Measurements from ENCODE around the gene MAD1L1. TPM values are rescaled to one million over a fixed set of nuclear protein-coding genes. Genes with fewer than 3 reads are reported as not detected.

MAD1L1 gene
- total RNA-seq, 1 experiment from 2014 or later = 38.5 TPM

DNA sequence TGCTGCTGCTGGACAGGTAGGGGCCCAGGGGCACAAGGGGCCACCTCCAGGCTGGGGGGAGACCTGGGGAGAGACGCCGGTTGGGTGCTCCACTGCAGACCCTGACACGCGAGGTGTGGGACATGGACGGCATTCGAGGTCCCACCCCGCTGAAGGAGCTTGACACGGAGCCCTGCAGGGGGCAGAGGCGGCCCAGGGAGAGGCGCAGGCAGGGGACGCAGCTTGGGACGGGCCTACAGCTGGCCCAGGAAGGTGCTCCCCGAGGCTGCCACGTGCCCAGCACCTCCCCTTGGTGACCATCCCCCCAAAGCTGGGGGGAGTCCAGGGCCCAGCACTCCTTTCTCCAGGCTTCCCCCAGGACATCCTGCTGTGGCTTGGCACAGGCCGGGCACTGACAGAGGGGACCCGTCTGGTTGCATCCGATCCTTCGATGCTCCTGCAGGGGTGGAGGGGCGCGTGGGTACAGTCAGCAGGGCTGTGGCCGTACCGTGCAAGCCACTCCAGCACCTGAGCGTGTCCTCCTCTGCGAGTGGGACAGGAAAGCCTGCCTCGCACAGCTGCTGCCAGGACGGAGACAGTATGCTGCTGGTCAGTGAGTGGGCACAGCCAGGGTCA is 388.3 kb downstream of the MAD1L1 start:
- ATAC-seq (0 out of 2 replicates have a peak, but pooled peaks have one; percentile 41), DNase-seq (ENCODE audit: low read depth, low spot score) (no peak)
- Histone ChIP-seq H3K79me2 (ENCODE audit: insufficient read depth, low read length) (no peaks in the 10 kb centered on the region), H3K27me3 (ENCODE audit: insufficient read depth, low read length) (no peaks in the 10 kb centered on the region), H3K9ac (ENCODE audit: low read length) (no peak overlapping the region), H3K27ac (ENCODE audit: low read depth, low read length) (no peak overlapping the region), H2AFZ (ENCODE audit: low read depth, low read length, poor library complexity, severe bottlenecking) (no peak overlapping the region), H3K9me2 (ENCODE audit: insufficient read depth) (no peaks in the 10 kb centered on the region), H3K36me3 (ENCODE audit: control insufficient read depth in 1 of 2, insufficient read depth in 2 of 2, low read length in 2 of 2) (no peaks in the 10 kb centered on the region), H3K4me1 (ENCODE audit: control insufficient read depth in 1 of 2, insufficient read depth in 2 of 2, low read length in 2 of 2) (no peaks in the 10 kb centered on the region), H3K4me2 (ENCODE audit: low read length) (no peak overlapping the region), H3K4me3 (replicated peaks in 1 of 2; ENCODE audit: low read depth in 1 of 2, low read length in 2 of 2) (no peak overlapping the region), H4K20me1 (ENCODE audit: insufficient read depth) (no peaks in the 10 kb centered on the region), H3K9me3 (ENCODE audit: control insufficient read depth in 1 of 2, insufficient read depth in 1 of 2, low read depth in 1 of 2, low read length in 2 of 2) (no peaks in the 10 kb centered on the region)
- ChIA-PET CTCF (no interaction called here), RAD21 (ENCODE audit: low non-redundant PET in 1 of 2, low total read pairs in 2 of 2, uncharacterized antibody in 2 of 2, unreplicated experiment in 2 of 2) (no interaction called here), POLR2A (no interaction called here)
- TF ChIP-seq, protein P1, sequence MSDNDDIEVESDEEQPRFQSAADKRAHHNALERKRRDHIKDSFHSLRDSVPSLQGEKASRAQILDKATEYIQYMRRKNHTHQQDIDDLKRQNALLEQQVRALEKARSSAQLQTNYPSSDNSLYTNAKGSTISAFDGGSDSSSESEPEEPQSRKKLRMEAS (IDR thresholded peaks at IDR 0.05) = no peak
- TF ChIP-seq ZFX (IDR thresholded peaks at IDR 0.05) (no peak), SP1 (IDR thresholded peaks at IDR 0.05; ENCODE audit: low read depth) (no peak), ZNF274 (IDR thresholded peaks at IDR 0.05; ENCODE audit: low read depth, low read length) (no peak), POLR2A (IDR thresholded peaks at IDR 0.05; ENCODE audit: borderline replicate concordance, extremely low read depth, insufficient read depth, insufficient read length) (no peak), POLR2AphosphoS5 (IDR thresholded peaks at IDR 0.05; ENCODE audit: low read depth, low read length) (no peak), CBX3 (IDR thresholded peaks at IDR 0.05; ENCODE audit: low read depth) (no peak), TCF7L2 (IDR thresholded peaks at IDR 0.05; ENCODE audit: borderline replicate concordance, extremely low read depth, insufficient read depth, insufficient read length) (no peak), JUND (IDR thresholded peaks at IDR 0.05) (no peak), FOSL1 (IDR thresholded peaks at IDR 0.05; ENCODE audit: low read depth) (no peak)
- TF ChIP-seq, protein P2, sequence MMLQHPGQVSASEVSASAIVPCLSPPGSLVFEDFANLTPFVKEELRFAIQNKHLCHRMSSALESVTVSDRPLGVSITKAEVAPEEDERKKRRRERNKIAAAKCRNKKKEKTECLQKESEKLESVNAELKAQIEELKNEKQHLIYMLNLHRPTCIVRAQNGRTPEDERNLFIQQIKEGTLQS (IDR thresholded peaks at IDR 0.05) = no peak
- no TSS peak for BruUV-seq (replicated peaks)
- intact Hi-C loops (cut with micrococcal nuclease) = no loop called here

DNA sequence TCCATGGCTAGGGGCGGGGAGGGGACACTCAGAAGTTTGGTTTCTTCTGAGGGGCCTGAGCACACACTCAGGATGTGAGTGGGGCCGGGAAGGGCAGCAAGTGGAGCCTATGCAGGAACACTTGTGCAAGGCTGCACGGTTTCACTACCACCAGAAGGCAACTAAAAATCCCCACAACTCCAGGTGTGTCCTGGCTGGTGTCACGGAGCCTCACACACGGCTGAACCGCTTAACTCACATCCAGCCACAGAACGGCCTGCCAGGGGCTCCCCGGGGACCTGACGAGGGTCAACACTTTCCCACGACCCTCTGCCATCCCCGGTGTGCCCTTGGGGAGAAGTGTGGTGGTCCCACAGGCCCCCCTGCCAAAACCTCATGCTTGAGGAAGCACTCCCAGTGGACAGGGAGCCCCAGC is 388.8 kb downstream of the MAD1L1 start:
- POLR2A ChIA-PET = no interaction called here
- Histone ChIP-seq H3K27me3 (ENCODE audit: insufficient read depth, low read length) (no peaks in the 10 kb centered on the region), H4K20me1 (ENCODE audit: insufficient read depth) (no peaks in the 10 kb centered on the region), H3K4me1 (ENCODE audit: control insufficient read depth in 1 of 2, insufficient read depth in 2 of 2, low read length in 2 of 2) (no peaks in the 10 kb centered on the region), H3K4me3 (replicated peaks in 1 of 2; ENCODE audit: low read depth in 1 of 2, low read length in 2 of 2) (no peak overlapping the region), H3K36me3 (ENCODE audit: control insufficient read depth in 1 of 2, insufficient read depth in 2 of 2, low read length in 2 of 2) (no peaks in the 10 kb centered on the region), H3K9me3 (ENCODE audit: control insufficient read depth in 1 of 2, insufficient read depth in 1 of 2, low read depth in 1 of 2, low read length in 2 of 2) (no peaks in the 10 kb centered on the region), H3K4me2 (ENCODE audit: low read length) (no peak overlapping the region), H3K27ac (ENCODE audit: low read depth, low read length) (no peak overlapping the region), H3K9ac (ENCODE audit: low read length) (no peak overlapping the region), H3K79me2 (ENCODE audit: insufficient read depth, low read length) (no peaks in the 10 kb centered on the region), H2AFZ (ENCODE audit: low read depth, low read length, poor library complexity, severe bottlenecking) (no peak overlapping the region), H3K9me2 (ENCODE audit: insufficient read depth) (no peaks in the 10 kb centered on the region)
- ATAC-seq (no peak), DNase-seq (ENCODE audit: low read depth, low spot score) (no peak)
- intact Hi-C loops (cut with micrococcal nuclease) = no loop called here
- CTCF ChIA-PET = no interaction called here
- RAD21 ChIA-PET (ENCODE audit: low non-redundant PET in 1 of 2, low total read pairs in 2 of 2, uncharacterized antibody in 2 of 2, unreplicated experiment in 2 of 2) = no interaction called here
- no TSS peak for BruUV-seq (replicated peaks)
- TF ChIP-seq CBX3 (IDR thresholded peaks at IDR 0.05; ENCODE audit: low read depth) (no peak), POLR2AphosphoS5 (IDR thresholded peaks at IDR 0.05; ENCODE audit: low read depth, low read length) (no peak), SIN3A (IDR thresholded peaks at IDR 0.05; ENCODE audit: low read depth) (no peak)
- TF ChIP-seq, protein P3, sequence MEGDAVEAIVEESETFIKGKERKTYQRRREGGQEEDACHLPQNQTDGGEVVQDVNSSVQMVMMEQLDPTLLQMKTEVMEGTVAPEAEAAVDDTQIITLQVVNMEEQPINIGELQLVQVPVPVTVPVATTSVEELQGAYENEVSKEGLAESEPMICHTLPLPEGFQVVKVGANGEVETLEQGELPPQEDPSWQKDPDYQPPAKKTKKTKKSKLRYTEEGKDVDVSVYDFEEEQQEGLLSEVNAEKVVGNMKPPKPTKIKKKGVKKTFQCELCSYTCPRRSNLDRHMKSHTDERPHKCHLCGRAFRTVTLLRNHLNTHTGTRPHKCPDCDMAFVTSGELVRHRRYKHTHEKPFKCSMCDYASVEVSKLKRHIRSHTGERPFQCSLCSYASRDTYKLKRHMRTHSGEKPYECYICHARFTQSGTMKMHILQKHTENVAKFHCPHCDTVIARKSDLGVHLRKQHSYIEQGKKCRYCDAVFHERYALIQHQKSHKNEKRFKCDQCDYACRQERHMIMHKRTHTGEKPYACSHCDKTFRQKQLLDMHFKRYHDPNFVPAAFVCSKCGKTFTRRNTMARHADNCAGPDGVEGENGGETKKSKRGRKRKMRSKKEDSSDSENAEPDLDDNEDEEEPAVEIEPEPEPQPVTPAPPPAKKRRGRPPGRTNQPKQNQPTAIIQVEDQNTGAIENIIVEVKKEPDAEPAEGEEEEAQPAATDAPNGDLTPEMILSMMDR (IDR thresholded peaks at IDR 0.05 in 2 of 3, conservative IDR thresholded peaks at IDR 0.05 in 1 of 3; ENCODE audit: borderline replicate concordance in 1 of 3, insufficient read depth in 1 of 3, low read depth in 2 of 3, low read length in 2 of 3) = no peak
